NK-92 (cell line): ENCODE results near the gene GALNT10.

Experiments
- DNase-seq: peaks from one replicate; lab custom pipeline; 2025; ENCODE audit not compliant: unreplicated experiment; lab: John Stamatoyannopoulos, UW

Gene GALNT10

GRCh38 chr5:154373326-154373725 lies 182.8 kb downstream of the GALNT10 start:
- DNase-seq, result no peak

- no peak for DNase-seq
These were observed 183.2 kb downstream of the GALNT10 start for GRCh38 chr5:154373729-154374179.

GRCh38 chr5:154374264-154374663 lies 183.7 kb downstream of the GALNT10 start:
- DNase-seq, result no peak

GRCh38 chr5:154375329-154376008 lies 184.9 kb downstream of the GALNT10 start:
- no peak for DNase-seq

- DNase-seq, result no peak
These were observed 185.9 kb downstream of the GALNT10 start for GRCh38 chr5:154376481-154376880.

- no peak for DNase-seq
These were observed 187.4 kb downstream of the GALNT10 start for GRCh38 chr5:154377754-154378533.

- no peak for DNase-seq
These were observed 189.7 kb downstream of the GALNT10 start for GRCh38 chr5:154380263-154380662.

GRCh38 chr5:154384480-154385235 lies 194.1 kb downstream of the GALNT10 start:
- peak; percentile 11 for DNase-seq

GRCh38 chr5:154385236-154385512 lies 194.6 kb downstream of the GALNT10 start:
- no peak for DNase-seq

GRCh38 chr5:154386952-154387629 lies 196.6 kb downstream of the GALNT10 start:
- DNase-seq, result no peak

- no peak for DNase-seq
These were observed 198.3 kb downstream of the GALNT10 start for GRCh38 chr5:154388842-154389241.

- DNase-seq, result no peak
These were observed 199.6 kb downstream of the GALNT10 start for GRCh38 chr5:154390096-154390495.

- no peak for DNase-seq
These were observed 200.3 kb downstream of the GALNT10 start for GRCh38 chr5:154390746-154391359.

- no peak for DNase-seq
These were observed 201.3 kb downstream of the GALNT10 start for GRCh38 chr5:154391788-154392187.

GRCh38 chr5:154393850-154394249 lies 203.3 kb downstream of the GALNT10 start:
- no peak for DNase-seq

- DNase-seq, result no peak
These were observed 203.8 kb downstream of the GALNT10 start for GRCh38 chr5:154394307-154394706.

GRCh38 chr5:154395407-154396106 lies 205.0 kb downstream of the GALNT10 start:
- DNase-seq, result no peak

GRCh38 chr5:154396128-154396527 lies 205.6 kb downstream of the GALNT10 start:
- DNase-seq, result no peak

- no peak for DNase-seq
These were observed 207.3 kb downstream of the GALNT10 start for GRCh38 chr5:154397652-154398406.

- DNase-seq, result no peak
These were observed 210.1 kb downstream of the GALNT10 start for GRCh38 chr5:154400678-154401077.
